Neural progenitor cell (in vitro differentiated cells): ENCODE results near the gene PPFIA3. TPM values are rescaled to one million over a fixed set of nuclear protein-coding genes. Genes with fewer than 3 reads are reported as not detected.
A peak's percentile ranks its signal among the peaks of the same experiment; 100 is the strongest.

Source experiments
- DNase-seq: peaks from one replicate; pipeline ENCODE4 v3.0.0-alpha.2; 2016; ENCODE audit warnings: low spot score
- H2AFZ ChIP-seq: fragments of 200-600 bp; sonication (generic); replicated peaks from 2 replicates; pipeline ENCODE4 v1.6.1; 2016; ENCODE audit warnings: antibody characterized with exemption
- H3F3A ChIP-seq: fragments of 200-600 bp; sonication (generic); 2 replicates; pipeline ENCODE4 v1.6.1; 2016; ENCODE audit warnings: antibody characterized with exemption, low read depth
- H3K27ac ChIP-seq: fragments of 200-600 bp; sonication (generic); 2 replicates; pipeline ENCODE4 v1.5.1; 2016; ENCODE audit warnings: mild to moderate bottlenecking
- H3K27me3 ChIP-seq: fragments of 200-600 bp; sonication (generic); 2 replicates; pipeline ENCODE4 v1.6.1; 2016; ENCODE audit warnings: mild to moderate bottlenecking, moderate library complexity
- H3K36me3 ChIP-seq: fragments of 200-600 bp; sonication (generic); 2 replicates; pipeline ENCODE4 v1.5.1; 2016
- H3K4me1 ChIP-seq: fragments of 200-600 bp; sonication (generic); 2 replicates; pipeline ENCODE4 v1.6.1; 2016; ENCODE audit warnings: mixed run types
- H3K4me2 ChIP-seq: fragments of 200-600 bp; sonication (generic); 2 replicates; pipeline ENCODE4 v1.6.1; 2016
- H3K4me3 ChIP-seq: fragments of 200-600 bp; sonication (generic); 2 replicates; pipeline ENCODE4 v1.5.1; 2016
- H3K79me2 ChIP-seq: fragments of 200-600 bp; sonication (generic); 2 replicates; pipeline ENCODE4 v1.6.1; 2016; ENCODE audit warnings: low read depth
- H3K9ac ChIP-seq: fragments of 200-600 bp; sonication (generic); 2 replicates; pipeline ENCODE4 v1.6.1; 2016
- H3K9me3 ChIP-seq: fragments of 200-600 bp; sonication (generic); 2 replicates; pipeline ENCODE4 v1.5.1; 2016; ENCODE audit warnings: low read depth
- H4K20me1 ChIP-seq: fragments of 200-600 bp; sonication (generic); 2 replicates; pipeline ENCODE4 v1.6.1; 2016; ENCODE audit warnings: low read depth
- H3K27ac Mint-ChIP-seq: 3 replicates; pipeline ENCODE4 v1.8.0; 2021; ENCODE audit warnings: mixed read lengths
- H3K27me3 Mint-ChIP-seq: 2 replicates; pipeline ENCODE4 v1.8.0; 2022; ENCODE audit warnings: low read depth, mild to moderate bottlenecking, inconsistent platforms, moderate library complexity, mixed read lengths; ENCODE audit not compliant: insufficient read depth
- H3K36me3 Mint-ChIP-seq: 3 replicates; pipeline ENCODE4 v1.8.0; 2021; ENCODE audit warnings: mixed read lengths
- H3K4me1 Mint-ChIP-seq: 3 replicates; pipeline ENCODE4 v1.8.0; 2021; ENCODE audit warnings: mixed read lengths
- H3K4me3 Mint-ChIP-seq: 3 replicates; pipeline ENCODE4 v1.8.0; 2021; ENCODE audit warnings: mild to moderate bottlenecking, moderate library complexity, mixed read lengths
- H3K9me3 Mint-ChIP-seq: 3 replicates; pipeline ENCODE4 v1.8.0; 2020; ENCODE audit warnings: mixed read lengths
- EZH2 ChIP-seq: fragments of 200-600 bp; sonication (generic); IDR thresholded peaks from 2 replicates; pipeline ENCODE4 v1.6.1; 2017; ENCODE audit warnings: antibody characterized with exemption, mild to moderate bottlenecking, moderate library complexity
- EZH2phosphoT487 ChIP-seq: fragments of 200-600 bp; sonication (generic); IDR thresholded peaks from 2 replicates; pipeline ENCODE4 v1.6.1; 2017; ENCODE audit warnings: antibody characterized with exemption
- total RNA-seq: library from RNA; depleted of rRNA; stranded (reverse); fragments of >200 nt; gene quantifications from 2 replicates; pipeline ENCODE4 v1.2.3, GENCODE V29; 2015; ENCODE audit warnings: low replicate concordance
- TF ChIP-seq, protein P1 (sequence below): fragments of 200-600 bp; sonication (generic); IDR thresholded peaks from 2 replicates; pipeline ENCODE4 v1.5.1; 2017; ENCODE audit warnings: antibody characterized with exemption, mild to moderate bottlenecking

PPFIA3 gene
- total RNA-seq, 1 donor from 2014 or later: 1.8 TPM

DNA sequence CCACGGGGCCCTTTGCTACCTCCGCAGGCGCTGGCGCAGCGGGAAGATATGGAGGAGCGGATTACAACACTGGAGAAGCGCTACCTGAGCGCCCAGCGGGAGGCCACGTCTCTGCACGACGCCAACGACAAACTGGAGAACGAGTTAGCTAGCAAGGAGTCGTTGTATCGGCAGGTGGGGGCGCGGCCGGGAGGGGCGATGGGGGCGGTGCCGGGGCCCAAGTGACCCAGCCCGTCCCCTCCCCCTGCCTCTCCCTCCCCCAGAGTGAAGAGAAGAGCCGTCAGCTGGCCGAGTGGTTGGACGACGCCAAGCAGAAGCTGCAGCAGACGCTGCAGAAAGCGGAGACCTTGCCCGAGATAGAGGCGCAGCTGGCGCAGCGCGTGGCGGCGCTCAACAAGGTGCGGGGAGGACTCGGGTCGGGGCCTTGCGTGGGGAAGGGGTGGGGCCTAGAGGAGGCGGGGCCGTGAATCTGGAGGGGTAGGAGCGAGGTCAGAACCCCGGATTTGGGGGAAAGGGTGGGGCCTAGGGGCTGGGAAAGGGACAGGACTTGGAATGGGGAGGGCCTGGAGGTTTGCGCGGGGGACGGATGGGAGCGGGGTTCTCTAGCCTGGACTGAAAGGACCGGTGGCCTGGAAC, 13.7 kb downstream of the PPFIA3 start:
- no peak overlapping the region for H2AFZ ChIP-seq
- no peak overlapping the region for H3K9ac ChIP-seq
- peak; percentile 43 for DNase-seq
- Mint-ChIP-seq H3K9me3 (peaks cover 1% of the 10 kb centered on the region), H3K36me3 (peaks cover 23% of the 10 kb centered on the region), H3K4me1 (peaks cover 14% of the 10 kb centered on the region), H3K27ac (no peak overlapping the region), H3K4me3 (no peak overlapping the region), H3K27me3 (peaks cover 16% of the 10 kb centered on the region)
- TF ChIP-seq EZH2phosphoT487 (no peak), EZH2 (no peak)
- TF ChIP-seq, protein P1, sequence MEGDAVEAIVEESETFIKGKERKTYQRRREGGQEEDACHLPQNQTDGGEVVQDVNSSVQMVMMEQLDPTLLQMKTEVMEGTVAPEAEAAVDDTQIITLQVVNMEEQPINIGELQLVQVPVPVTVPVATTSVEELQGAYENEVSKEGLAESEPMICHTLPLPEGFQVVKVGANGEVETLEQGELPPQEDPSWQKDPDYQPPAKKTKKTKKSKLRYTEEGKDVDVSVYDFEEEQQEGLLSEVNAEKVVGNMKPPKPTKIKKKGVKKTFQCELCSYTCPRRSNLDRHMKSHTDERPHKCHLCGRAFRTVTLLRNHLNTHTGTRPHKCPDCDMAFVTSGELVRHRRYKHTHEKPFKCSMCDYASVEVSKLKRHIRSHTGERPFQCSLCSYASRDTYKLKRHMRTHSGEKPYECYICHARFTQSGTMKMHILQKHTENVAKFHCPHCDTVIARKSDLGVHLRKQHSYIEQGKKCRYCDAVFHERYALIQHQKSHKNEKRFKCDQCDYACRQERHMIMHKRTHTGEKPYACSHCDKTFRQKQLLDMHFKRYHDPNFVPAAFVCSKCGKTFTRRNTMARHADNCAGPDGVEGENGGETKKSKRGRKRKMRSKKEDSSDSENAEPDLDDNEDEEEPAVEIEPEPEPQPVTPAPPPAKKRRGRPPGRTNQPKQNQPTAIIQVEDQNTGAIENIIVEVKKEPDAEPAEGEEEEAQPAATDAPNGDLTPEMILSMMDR: no peak
- peak overlapping the region; percentile 26 for H3K4me3 ChIP-seq
- H3K9me3 ChIP-seq: no peaks in the 10 kb centered on the region
- peak overlapping the region; percentile 63 for H3K4me2 ChIP-seq
- peaks cover 28% of the 10 kb centered on the region for H3F3A ChIP-seq
- no peaks in the 10 kb centered on the region for H3K4me1 ChIP-seq
- H3K79me2 ChIP-seq: no peaks in the 10 kb centered on the region
- H3K27ac ChIP-seq: no peak overlapping the region
- H4K20me1 ChIP-seq: no peaks in the 10 kb centered on the region
- H3K36me3 ChIP-seq: no peaks in the 10 kb centered on the region
- H3K27me3 ChIP-seq: no peaks in the 10 kb centered on the region

GRCh38 chr19:49133621-49134454, 14.5 kb downstream of the PPFIA3 start:
- Mint-ChIP-seq H3K36me3 (peaks cover 23% of the 10 kb centered on the region), H3K4me3 (no peak overlapping the region), H3K9me3 (no peaks in the 10 kb centered on the region), H3K27ac (no peak overlapping the region), H3K4me1 (peaks cover 8% of the 10 kb centered on the region), H3K27me3 (peaks cover 16% of the 10 kb centered on the region)
- Histone ChIP-seq H2AFZ (no peak overlapping the region), H3K4me1 (no peaks in the 10 kb centered on the region), H3K4me3 (peak overlapping the region; percentile 26), H3K9ac (no peak overlapping the region), H3K27ac (no peak overlapping the region), H4K20me1 (no peaks in the 10 kb centered on the region), H3K79me2 (no peaks in the 10 kb centered on the region), H3K36me3 (no peaks in the 10 kb centered on the region), H3K9me3 (no peaks in the 10 kb centered on the region), H3F3A (peaks cover 23% of the 10 kb centered on the region), H3K4me2 (peak overlapping the region; percentile 63), H3K27me3 (no peaks in the 10 kb centered on the region)
- peak; percentile 67 for DNase-seq
- TF ChIP-seq EZH2 (no peak), EZH2phosphoT487 (no peak)
- TF ChIP-seq, protein P1: no peak

- Histone ChIP-seq H3K4me1 (no peaks in the 10 kb centered on the region), H3K36me3 (no peaks in the 10 kb centered on the region), H3K79me2 (no peaks in the 10 kb centered on the region), H3K27me3 (no peaks in the 10 kb centered on the region), H3K9me3 (no peaks in the 10 kb centered on the region), H4K20me1 (no peaks in the 10 kb centered on the region), H3K9ac (no peak overlapping the region), H3K4me3 (no peak overlapping the region), H3K27ac (no peak overlapping the region), H3K4me2 (no peak overlapping the region), H3F3A (peaks cover 21% of the 10 kb centered on the region), H2AFZ (no peak overlapping the region)
- TF ChIP-seq EZH2: no peak
- no peak for TF ChIP-seq EZH2phosphoT487
- TF ChIP-seq, protein P1: no peak
- Mint-ChIP-seq H3K27me3 (peaks cover 15% of the 10 kb centered on the region), H3K4me3 (peak overlapping the region; percentile 6), H3K4me1 (no peaks in the 10 kb centered on the region), H3K27ac (no peak overlapping the region), H3K36me3 (peaks cover 22% of the 10 kb centered on the region), H3K9me3 (no peaks in the 10 kb centered on the region)
- no peak for DNase-seq
Measured at GRCh38 chr19:49135686-49136085, 16.3 kb downstream of the PPFIA3 start.
